CD4-positive, alpha-beta memory T cell (primary cell): ENCODE results near the gene MSRB2. TPM values are rescaled to one million over a fixed set of nuclear protein-coding genes. Genes with fewer than 3 reads are reported as not detected.
A peak's percentile ranks its signal among the peaks of the same experiment; 100 is the strongest.

Experiments used
- CTCF ChIA-PET: fragments of 350-600 bp; sonication (Branson Sonifier 250); formaldehyde crosslinking; loops from one replicate; lab custom pipeline; 2021; ENCODE audit warnings: inconsistent platforms; ENCODE audit not compliant: partially characterized antibody; lab: Charles Lee
- POLR2A ChIA-PET: fragments of 350-600 bp; sonication (Branson Sonifier 250); formaldehyde crosslinking; loops from one replicate; lab custom pipeline; 2021; ENCODE audit not compliant: partially characterized antibody; lab: Charles Lee
- DNase-seq, 5 donors: peaks; one replicate each; pipeline versions ENCODE4 v3.0.0 to v3.0.0-alpha.2; 2020 to 2022; ENCODE audit warnings: mixed read lengths in 1 of 5
- H3K27ac ChIP-seq: one replicate; pipeline ENCODE4 v1.7.0; 2013; ENCODE audit warnings: low read depth, low read length
- H3K27me3 ChIP-seq: 2 replicates; pipeline ENCODE4 v1.7.0; 2013; ENCODE audit warnings: mild to moderate bottlenecking, low read length, moderate library complexity; ENCODE audit not compliant: insufficient read depth
- H3K36me3 ChIP-seq: 2 replicates; pipeline ENCODE4 v1.7.0; 2013; ENCODE audit warnings: mild to moderate bottlenecking, low read length, moderate library complexity; ENCODE audit not compliant: insufficient read depth
- H3K4me1 ChIP-seq: 2 replicates; pipeline ENCODE4 v1.7.0; 2013; ENCODE audit warnings: mild to moderate bottlenecking, low read length, moderate library complexity; ENCODE audit not compliant: insufficient read depth
- H3K4me3 ChIP-seq, 2 donors: one replicate each; pipeline ENCODE4 v1.7.0; 2013; ENCODE audit warnings: low read length in 2 of 2, mild to moderate bottlenecking in 1 of 2
- H3K9me3 ChIP-seq, 2 donors: one replicate each; pipeline ENCODE4 v1.7.0; 2013; ENCODE audit warnings: low read length in 2 of 2, control low read depth in 1 of 2; ENCODE audit not compliant: control insufficient read depth in 1 of 2
- H3K27ac Mint-ChIP-seq, 7 donors: one replicate each; pipeline ENCODE4 v1.8.0; 2020 to 2021; ENCODE audit warnings: mixed read lengths in 7 of 7, mild to moderate bottlenecking in 6 of 7, inconsistent platforms in 3 of 7, moderate library complexity in 3 of 7
- H3K27me3 Mint-ChIP-seq, 2 donors: one replicate each; pipeline ENCODE4 v1.8.0; 2020 to 2021; ENCODE audit warnings: mixed read lengths in 2 of 2
- H3K36me3 Mint-ChIP-seq, 2 donors: one replicate each; pipeline ENCODE4 v1.8.0; 2020 to 2021; ENCODE audit warnings: mixed read lengths in 2 of 2, inconsistent platforms in 1 of 2, mild to moderate bottlenecking in 1 of 2
- H3K4me1 Mint-ChIP-seq, 4 donors: one replicate each; pipeline ENCODE4 v1.8.0; 2020 to 2021; ENCODE audit warnings: mixed read lengths in 4 of 4, mild to moderate bottlenecking in 1 of 4
- H3K4me3 Mint-ChIP-seq, 8 donors: one replicate each; pipeline ENCODE4 v1.8.0; 2020 to 2021; ENCODE audit warnings: mixed read lengths in 8 of 8, mild to moderate bottlenecking in 7 of 8, moderate library complexity in 6 of 8, inconsistent platforms in 3 of 8
- H3K9me3 Mint-ChIP-seq, 8 donors: one replicate each; pipeline ENCODE4 v1.8.0; 2020 to 2021; ENCODE audit warnings: mixed read lengths in 8 of 8, mild to moderate bottlenecking in 5 of 8, inconsistent platforms in 3 of 8, moderate library complexity in 1 of 8
- intact Hi-C: fragments of 100-400 bp; cut with micrococcal nuclease; formaldehyde crosslinking; loops from one replicate; pipeline ENCODE4 v1.15.1; 2023
- polyA plus RNA-seq, 2 donors: library from polyadenylated mRNA; unstranded; fragments of 300-500 nt; fragmentation: Illumina TruSeq; gene quantifications; one replicate each; pipeline ENCODE4 v1.2.3, GENCODE V29; 2021
- total RNA-seq, 2 experiments: library from RNA; stranded (reverse); gene quantifications; one replicate each; pipeline ENCODE4 v1.2.3, GENCODE V29; 2021

MSRB2 gene
- total and polyA plus RNA-seq, 4 experiments from 2014 or later = 5.3 to 13.0 (median 8.9) TPM

DNA sequence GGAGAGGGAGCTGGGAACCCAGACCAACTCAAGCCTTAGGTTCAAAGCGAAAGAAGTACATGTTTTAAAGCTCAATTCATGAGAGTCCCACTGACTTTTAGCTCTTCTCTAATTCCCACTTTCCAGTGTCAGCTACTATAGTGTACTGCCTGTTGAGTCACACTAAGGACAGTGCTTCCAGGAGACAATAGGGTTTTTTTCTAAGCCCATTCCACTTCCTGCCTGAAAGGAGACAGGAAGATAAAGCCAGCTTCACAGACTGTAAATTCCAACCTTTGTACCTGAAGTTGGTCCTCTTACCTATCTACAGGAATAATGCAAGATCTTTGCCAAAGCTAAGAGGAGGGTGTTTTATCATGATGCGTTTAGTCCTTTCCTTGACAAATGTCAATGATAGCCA, 4.4 kb downstream of the MSRB2 start:
- DNase-seq = no peak
- H3K27me3 ChIP-seq = no peaks in the 10 kb centered on the region
- Mint-ChIP-seq H3K36me3 (peaks cover 8 to 16% of the 10 kb centered on the region in 2 donors), H3K27me3 (no peaks in the 10 kb centered on the region), H3K9me3 (peaks cover 0 to 4% (median 0%) of the 10 kb centered on the region in 8 donors), H3K4me1 (peaks cover 29 to 43% (median 35%) of the 10 kb centered on the region in 4 donors), H3K27ac (peak overlapping the region in 1 of 7 donors; percentile 26), H3K4me3 (no peak overlapping the region)
- CTCF ChIA-PET = no interaction called here
- no peak overlapping the region for H3K27ac ChIP-seq
- H3K4me3 ChIP-seq = no peak overlapping the region
- H3K4me1 ChIP-seq = peaks cover 15% of the 10 kb centered on the region
- no peaks in the 10 kb centered on the region for H3K36me3 ChIP-seq
- POLR2A ChIA-PET = no interaction called here
- H3K9me3 ChIP-seq = no peaks in the 10 kb centered on the region
- intact Hi-C loops = loop anchor here (10.0 kb wide), 3 partner anchors 335 to 1605 kb away; partner anchors contain the start of gene OTUD1

DNA sequence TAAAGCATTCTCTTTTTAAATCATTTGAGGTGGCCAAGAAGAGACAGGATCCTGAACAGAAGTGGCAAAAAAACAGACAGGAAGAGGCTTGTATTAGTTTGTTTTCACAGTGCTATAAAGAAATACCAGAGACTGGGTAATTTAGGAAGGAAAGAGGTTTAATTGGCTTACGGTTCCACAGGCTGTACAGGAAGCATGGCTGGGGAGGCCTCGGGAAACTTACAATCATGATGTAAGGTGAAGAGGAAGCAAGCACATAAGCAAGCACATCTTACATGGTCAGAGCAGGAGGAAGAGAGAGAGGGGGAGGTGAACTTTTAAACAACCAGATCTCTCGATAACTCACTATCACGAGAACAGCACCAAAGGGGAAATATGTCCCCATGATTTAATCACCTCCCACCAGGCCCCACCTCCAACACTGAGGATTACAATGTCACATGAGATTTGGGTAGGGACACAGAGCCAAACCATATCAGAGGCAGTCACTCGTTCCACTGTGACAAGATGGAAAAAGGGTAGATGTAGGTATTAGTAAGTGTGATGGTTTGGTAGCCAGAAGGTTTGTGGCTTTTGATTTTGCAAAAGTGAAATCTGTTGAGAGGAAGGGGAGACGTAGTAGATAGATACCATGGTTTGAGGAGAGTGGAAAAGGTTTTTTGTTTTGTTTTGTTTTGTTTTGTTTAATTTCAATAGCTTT, 5.1 kb downstream of the MSRB2 start:
- no peak overlapping the region for H3K4me3 ChIP-seq
- H3K9me3 ChIP-seq = no peaks in the 10 kb centered on the region
- no peak overlapping the region for H3K27ac ChIP-seq
- Mint-ChIP-seq H3K4me1 (peaks cover 26 to 40% (median 33%) of the 10 kb centered on the region in 4 donors), H3K36me3 (peaks cover 15 to 22% of the 10 kb centered on the region in 2 donors), H3K27ac (peak overlapping the region in 1 of 7 donors; percentile 26), H3K9me3 (peaks cover 0 to 4% (median 0%) of the 10 kb centered on the region in 8 donors), H3K4me3 (peak overlapping the region in 1 of 8 donors; percentile 30), H3K27me3 (no peaks in the 10 kb centered on the region)
- POLR2A ChIA-PET = no interaction called here
- DNase-seq = no peak
- CTCF ChIA-PET = no interaction called here
- intact Hi-C loops = no loop called here
- H3K36me3 ChIP-seq = no peaks in the 10 kb centered on the region
- no peaks in the 10 kb centered on the region for H3K27me3 ChIP-seq
- H3K4me1 ChIP-seq = peaks cover 15% of the 10 kb centered on the region

DNA sequence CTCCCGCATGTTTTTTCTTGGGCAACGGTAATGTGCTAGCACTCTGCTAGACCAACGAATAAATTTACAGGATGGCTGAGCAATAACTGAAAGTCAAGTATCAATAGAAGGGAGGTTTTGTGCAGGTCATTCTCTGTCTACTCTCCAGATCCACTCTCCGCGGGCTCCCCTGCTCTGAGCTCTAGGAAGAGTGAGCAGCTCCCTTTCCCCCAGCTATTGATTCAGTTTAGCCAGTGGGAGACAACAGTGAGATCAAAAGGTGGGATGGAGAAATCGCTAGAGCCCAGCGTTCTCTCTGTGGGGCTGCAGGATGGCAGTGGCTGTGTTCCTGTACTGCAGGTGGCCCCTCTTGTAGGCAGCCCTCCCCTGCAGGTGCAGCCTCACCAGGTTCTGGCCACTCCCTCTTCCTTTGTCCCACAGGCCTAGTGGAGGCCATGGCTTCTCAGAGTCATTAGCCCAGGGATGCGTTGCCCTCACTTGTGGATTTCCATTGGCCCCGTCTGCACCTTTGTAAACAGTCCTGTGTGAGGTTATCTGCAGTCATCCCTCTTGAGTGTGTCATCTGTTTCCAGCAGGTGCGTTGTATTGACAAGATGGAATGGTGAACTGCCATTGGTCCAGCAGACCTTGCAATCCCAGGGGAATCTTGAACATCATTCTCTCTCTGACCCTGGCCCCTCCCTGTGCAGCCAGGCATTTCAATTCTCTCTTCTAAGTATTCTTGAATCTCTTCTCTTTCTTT, 11.1 kb downstream of the MSRB2 start:
- intact Hi-C loops = no loop called here
- H3K4me1 Mint-ChIP-seq = peaks cover 0 to 4% (median 0%) of the 10 kb centered on the region in 4 donors
- Histone ChIP-seq H3K36me3 (peaks cover 5% of the 10 kb centered on the region), H3K27ac (no peak overlapping the region), H3K4me3 (no peak overlapping the region), H3K27me3 (no peaks in the 10 kb centered on the region), H3K9me3 (no peaks in the 10 kb centered on the region), H3K4me1 (no peaks in the 10 kb centered on the region)
- no peak overlapping the region for H3K4me3 Mint-ChIP-seq
- H3K9me3 Mint-ChIP-seq = no peaks in the 10 kb centered on the region
- ChIA-PET CTCF (no interaction called here), POLR2A (no interaction called here)
- H3K27ac Mint-ChIP-seq = peak overlapping the region in 1 of 7 donors; percentile 24
- no peaks in the 10 kb centered on the region for H3K27me3 Mint-ChIP-seq
- peaks cover 54 to 64% of the 10 kb centered on the region in 2 donors for H3K36me3 Mint-ChIP-seq
- no peak for DNase-seq

DNA sequence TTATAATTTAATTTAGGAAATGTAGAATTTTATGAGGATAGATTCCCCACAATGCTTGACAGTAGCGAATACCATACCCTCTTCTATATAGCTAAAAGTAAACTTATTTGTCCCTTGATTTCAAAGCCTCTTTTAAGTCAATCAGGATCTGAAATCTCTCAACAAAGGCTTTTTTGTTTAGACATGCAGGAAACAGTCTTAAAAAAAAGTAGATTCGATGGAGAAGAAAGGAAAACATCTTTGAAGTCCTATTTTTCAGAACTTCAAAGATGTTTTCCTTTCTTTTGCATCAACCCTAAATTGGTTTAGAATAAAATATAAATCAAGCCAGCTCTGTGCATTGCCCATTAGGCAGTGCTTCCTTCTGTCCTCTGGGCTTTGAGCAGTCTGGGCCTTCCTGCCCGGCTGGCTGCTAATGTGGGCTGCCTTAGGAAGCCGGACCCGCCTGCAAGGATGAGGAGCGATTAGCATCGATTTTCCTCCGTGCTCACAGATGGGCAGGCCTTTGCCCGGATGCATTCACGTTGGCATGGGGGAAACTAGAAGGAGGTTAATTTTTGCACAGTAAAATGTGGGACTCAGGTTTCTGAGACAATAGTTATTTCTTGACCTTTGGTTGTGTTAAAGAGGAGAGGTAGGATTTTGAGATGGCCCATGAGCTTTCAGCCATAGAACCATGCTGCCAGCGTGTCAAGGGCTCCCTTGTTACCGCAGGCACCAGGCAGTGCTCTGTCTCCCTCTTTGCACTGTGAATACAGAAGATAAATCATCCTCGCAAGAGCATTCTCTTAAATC, 15.5 kb downstream of the MSRB2 start:
- H3K4me3 ChIP-seq = no peak overlapping the region
- Mint-ChIP-seq H3K9me3 (peaks cover 0 to 1% (median 0%) of the 10 kb centered on the region in 8 donors), H3K4me1 (peaks cover 0 to 1% (median 0%) of the 10 kb centered on the region in 4 donors), H3K27ac (no peak overlapping the region), H3K36me3 (peaks cover 64 to 67% of the 10 kb centered on the region in 2 donors), H3K4me3 (no peak overlapping the region), H3K27me3 (no peaks in the 10 kb centered on the region)
- no peak for DNase-seq
- CTCF ChIA-PET = interaction anchor here (1.0 kb wide), 1 partner anchor 9 kb away, joined by 3 read pairs; no protein-coding TSS in a partner anchor
- intact Hi-C loops = no loop called here
- H3K9me3 ChIP-seq = no peaks in the 10 kb centered on the region
- POLR2A ChIA-PET = no interaction called here
- H3K27ac ChIP-seq = no peak overlapping the region
- no peaks in the 10 kb centered on the region for H3K4me1 ChIP-seq
- peaks cover 5% of the 10 kb centered on the region for H3K36me3 ChIP-seq
- H3K27me3 ChIP-seq = no peaks in the 10 kb centered on the region

DNA sequence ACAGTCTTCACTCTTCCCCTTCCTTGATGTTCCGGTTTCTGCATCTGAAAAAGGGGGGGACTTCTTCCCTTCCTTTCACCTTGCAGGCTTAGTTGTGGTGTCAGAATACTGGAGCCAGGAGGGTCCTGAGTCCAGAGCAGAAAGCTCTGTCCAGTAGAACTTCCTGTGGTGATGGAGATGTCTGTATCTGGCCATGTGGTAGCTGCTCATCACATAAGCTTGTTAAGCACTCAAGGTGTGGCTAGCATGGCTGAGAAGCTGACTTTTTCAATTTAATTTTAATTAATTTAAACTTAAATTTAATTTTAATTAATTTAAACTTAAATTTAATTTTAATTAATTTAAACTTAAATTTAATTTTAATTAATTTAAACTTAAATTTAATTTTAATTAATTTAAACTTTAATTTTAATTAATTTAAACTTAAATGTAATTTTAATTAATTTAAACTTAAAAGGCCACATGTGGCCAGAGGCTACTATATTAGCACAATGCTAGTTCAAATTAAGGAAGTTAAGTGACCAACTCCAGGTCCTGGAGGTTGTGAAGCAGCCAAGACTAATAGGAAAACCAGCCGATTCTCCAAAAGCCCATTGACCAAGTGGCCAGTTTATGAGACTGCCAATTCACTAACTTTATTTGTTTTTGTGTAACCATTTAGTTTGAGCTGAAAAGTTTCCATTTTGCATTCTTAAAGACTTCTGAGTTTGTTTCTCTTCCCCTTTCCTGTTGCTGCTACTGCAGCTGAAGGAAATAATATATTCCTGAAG, 16.3 kb downstream of the MSRB2 start:
- Mint-ChIP-seq H3K36me3 (peaks cover 59 to 61% of the 10 kb centered on the region in 2 donors), H3K27me3 (no peaks in the 10 kb centered on the region), H3K4me1 (peaks cover 0 to 1% (median 0%) of the 10 kb centered on the region in 4 donors), H3K4me3 (no peak overlapping the region), H3K27ac (no peak overlapping the region), H3K9me3 (peaks cover 0 to 1% (median 0%) of the 10 kb centered on the region in 8 donors)
- Histone ChIP-seq H3K36me3 (peaks cover 5% of the 10 kb centered on the region), H3K27me3 (no peaks in the 10 kb centered on the region), H3K27ac (no peak overlapping the region), H3K4me1 (no peaks in the 10 kb centered on the region), H3K4me3 (no peak overlapping the region), H3K9me3 (no peaks in the 10 kb centered on the region)
- intact Hi-C loops = no loop called here
- CTCF ChIA-PET = no interaction called here
- no peak for DNase-seq
- POLR2A ChIA-PET = no interaction called here

DNA sequence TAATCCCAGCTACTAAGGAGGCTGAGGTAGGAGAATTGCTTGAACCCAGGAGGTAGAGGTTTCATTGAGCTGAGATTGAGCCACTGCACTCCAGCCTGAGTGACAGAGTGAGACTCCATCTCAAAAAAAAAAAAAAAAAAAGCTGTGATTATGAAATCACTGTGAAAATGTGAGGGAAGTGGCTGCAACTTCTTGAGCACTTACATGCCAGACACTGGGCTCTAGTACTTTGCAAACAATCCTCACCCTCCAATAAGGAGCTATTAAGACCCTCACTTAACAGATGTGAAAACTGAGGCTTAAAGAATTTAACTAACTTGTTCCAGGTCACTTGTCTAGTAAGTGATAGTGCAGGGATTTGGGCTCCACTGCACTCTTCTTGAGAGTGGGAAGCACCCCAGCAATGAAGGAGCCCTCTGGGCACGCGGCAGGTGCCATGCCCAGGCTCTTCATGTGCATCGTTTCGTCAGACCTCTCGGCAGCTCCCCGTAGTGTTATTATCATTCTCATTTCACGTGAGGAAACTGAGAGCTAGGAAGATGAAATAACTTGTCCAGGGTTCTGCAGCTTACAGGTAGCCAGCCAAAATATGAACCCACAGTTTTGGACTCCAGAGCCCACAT, 19.0 kb downstream of the MSRB2 start:
- no peak overlapping the region for H3K27ac Mint-ChIP-seq
- H3K36me3 Mint-ChIP-seq = peaks cover 58 to 65% of the 10 kb centered on the region in 2 donors
- no peak overlapping the region for H3K27ac ChIP-seq

More for the DNA sequence above, 19.0 kb downstream of the MSRB2 start:
- H3K4me3 Mint-ChIP-seq = no peak overlapping the region
- Histone ChIP-seq H3K9me3 (no peaks in the 10 kb centered on the region), H3K4me1 (no peaks in the 10 kb centered on the region), H3K4me3 (no peak overlapping the region), H3K27me3 (no peaks in the 10 kb centered on the region), H3K36me3 (peaks cover 5% of the 10 kb centered on the region)
- ChIA-PET POLR2A (no interaction called here), CTCF (interaction anchor here (0.6 to 1.1 kb wide), 3 partner anchors 22 to 367 kb away, joined by 3 to 5 read pairs (median 4); no protein-coding TSS in a partner anchor)
- H3K9me3 Mint-ChIP-seq = peaks cover 0 to 1% (median 0%) of the 10 kb centered on the region in 8 donors
- H3K4me1 Mint-ChIP-seq = no peaks in the 10 kb centered on the region
- no peaks in the 10 kb centered on the region for H3K27me3 Mint-ChIP-seq
- DNase-seq = no peak
- intact Hi-C loops = no loop called here
